Measurements from ENCODE around the gene EML6.
"Not testable (repeated sequence)": the region's sequence is repeated elsewhere in the genome, so short reads cannot be mapped to it uniquely, and the experiment has no call there.

Gene EML6

DNA sequence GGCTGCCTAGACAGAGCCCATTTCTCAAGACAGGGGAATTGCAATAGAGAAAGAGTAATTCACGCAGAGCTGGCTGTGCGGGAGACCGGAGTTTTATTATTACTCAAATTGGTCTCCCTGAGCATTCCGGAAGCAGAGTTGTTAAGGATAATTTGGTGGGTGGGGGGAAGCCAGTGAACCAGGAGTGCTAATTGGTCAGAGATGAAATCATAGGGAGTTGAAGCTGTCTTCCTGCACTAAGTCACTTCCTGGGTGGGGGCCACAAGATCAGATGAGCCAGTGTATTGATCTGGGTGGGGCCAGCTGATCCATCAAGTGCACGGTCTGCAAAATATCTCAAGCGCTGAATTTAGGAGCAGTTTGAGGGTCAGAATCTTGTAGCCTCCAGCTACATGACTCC is 242.0 kb downstream of the EML6 start:
- DNase-seq (ENCODE audit: low read depth): no peak

DNA sequence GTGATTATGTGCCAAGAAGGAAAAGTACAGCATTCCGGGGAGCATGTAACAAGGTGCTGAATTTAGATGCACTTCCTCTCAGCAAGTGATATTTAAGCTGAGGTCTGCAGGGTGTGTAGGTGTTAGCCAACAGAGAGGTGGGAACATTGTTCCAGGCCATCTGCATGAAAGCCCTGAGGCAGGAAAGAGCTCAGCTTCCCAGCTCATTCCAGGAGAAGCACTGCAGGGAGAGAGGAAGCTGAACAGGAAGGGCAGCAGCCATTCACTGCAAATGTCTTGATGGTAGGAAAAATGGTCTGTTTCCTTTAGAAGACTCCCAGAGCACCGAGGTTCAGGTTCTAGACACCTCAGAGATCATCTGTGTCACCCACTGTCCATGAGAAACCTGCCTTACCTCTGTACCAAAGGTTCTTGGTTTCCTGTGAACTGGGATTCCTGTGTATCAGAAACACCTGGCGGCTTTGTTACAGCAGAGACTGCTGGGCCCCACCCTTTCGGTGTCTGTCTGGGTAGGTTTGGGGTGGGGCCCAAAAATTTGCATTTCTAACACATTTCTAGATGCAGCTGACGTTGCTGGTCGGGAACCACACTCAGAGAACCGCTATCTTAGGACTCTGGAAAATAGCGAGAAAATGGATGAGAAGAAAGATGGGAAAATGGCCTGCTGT is 242.8 kb downstream of the EML6 start:
- DNase-seq (ENCODE audit: low read depth): no peak

DNA sequence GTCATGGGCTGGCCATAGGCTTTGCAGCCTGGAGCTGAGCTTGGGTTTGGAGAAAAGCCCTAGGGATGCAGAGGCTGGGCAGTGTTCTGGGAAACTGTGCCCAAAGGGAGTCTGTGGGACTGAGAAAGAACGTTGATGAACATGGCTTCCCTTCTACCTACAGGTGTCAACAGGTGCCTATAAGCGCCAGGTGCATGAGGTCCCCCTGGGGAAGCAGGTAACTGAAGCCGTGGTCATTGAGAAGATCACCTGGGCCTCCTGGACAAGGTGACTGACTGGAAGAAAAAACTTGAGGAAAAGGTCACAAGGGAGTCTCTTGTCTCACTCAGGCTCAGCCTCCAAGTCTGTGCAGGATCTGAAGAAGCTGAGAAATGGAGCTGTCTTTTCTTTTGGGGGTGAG is 243.4 kb downstream of the EML6 start:
- no peak for DNase-seq (ENCODE audit: low read depth)

DNA sequence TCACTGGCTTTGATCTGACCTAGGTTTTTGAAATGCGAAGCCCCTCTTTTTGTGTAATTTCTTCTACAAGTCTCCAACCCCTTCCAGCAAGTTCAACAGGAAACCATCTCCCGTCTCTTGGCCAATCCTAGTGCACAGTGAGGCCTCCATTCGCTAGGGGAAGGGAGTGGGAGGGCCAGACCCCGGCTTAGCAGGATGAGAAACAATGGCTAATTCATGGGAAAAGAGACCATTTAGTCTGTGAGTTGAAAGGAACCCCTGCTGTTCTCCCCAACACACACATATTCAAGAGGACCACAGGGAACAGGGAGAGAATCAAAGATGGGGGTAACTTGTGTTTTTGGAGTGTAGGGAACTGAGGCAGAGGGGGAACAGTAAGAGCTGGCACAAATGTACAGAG is 243.8 kb downstream of the EML6 start:
- no peak for DNase-seq (ENCODE audit: low read depth)

DNA sequence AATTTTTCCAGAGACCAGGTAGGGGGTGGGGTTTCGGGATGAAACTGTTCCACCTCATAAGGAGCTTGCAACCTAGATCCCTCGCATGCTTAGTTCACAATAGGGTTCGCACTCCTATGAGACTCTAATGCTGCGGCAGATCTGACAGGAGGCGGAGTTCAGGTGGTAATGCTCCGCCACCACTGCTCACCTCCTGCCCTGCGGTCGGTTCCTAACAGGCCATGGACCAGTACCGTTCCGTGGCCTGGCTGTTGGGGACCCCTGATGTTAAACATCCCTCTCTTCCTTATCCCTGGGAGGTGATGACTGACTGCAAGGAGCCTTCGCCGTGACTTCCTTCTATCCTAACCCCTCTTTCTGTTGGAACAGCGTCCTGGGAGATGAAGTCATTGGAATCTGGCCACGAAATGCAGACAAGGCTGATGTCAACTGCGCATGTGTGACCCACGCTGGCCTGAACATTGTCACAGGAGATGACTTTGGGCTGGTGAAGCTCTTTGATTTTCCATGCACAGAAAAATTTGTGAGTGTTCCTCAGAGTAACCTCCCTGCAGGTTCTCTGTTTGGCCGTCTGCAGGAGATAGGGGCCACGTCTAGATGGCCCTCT is 244.4 kb downstream of the EML6 start:
- no peak for DNase-seq (ENCODE audit: low read depth)

DNA sequence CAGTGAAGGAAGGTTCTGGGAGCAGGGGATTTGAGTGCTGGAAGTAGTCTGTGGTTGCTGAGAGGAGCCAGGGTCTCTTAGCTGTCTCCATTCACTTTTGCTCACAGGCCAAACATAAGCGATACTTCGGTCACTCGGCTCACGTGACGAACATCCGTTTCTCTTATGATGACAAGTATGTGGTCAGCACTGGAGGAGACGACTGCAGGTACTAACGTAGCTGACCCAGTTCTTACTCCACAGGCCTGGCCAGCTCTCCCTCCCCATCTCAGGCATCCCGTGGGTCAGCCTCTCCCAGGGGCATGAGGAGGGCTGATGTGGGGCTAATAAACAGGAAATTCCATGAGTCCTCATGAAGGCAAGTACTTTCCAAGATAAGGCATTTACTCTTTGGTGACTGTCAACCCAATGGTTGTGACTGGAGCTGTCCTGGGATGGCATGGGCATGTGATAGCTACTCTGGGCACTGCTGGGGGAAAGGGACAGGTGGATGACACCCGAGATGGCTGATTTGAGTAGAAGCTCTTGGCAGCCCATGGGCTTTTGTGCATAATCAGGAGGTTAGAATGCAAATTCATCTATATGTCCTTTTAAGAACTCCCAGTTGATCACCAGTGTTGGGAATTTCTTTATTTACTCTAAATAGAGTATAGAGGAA is 245.2 kb downstream of the EML6 start:
- DNase-seq (ENCODE audit: low read depth): no peak

DNA sequence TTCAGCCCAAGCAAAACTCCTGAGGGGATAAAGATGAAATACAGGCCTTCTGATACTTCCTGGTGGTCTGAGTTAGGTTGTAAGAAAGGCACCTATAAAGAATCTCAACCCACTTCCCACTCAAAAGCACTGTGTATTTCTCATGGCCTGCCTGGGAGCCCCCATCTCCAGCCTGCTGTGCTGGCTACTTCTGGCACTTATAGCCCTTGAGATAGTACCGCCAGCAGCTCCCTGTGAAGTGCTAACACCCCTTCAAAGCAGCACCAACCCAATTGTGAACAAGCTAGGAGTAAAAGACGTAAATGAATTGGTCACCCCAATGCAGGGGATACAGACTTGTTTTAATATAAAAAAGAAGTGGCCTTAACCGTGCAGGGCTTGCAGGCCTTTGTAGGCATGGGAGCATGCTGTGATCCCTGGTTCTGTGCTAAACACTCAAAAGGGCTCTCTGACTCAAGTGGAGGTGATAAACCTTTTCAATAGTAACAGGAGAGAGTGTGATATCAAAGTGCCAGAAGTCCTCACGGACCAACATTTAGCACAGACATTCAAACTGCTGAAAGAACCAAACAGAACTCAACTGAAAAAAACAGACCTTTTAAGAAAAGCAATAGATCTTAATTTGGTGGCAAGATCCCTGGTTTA is 246.0 kb downstream of the EML6 start:
- DNase-seq (ENCODE audit: low read depth): no peak

DNA sequence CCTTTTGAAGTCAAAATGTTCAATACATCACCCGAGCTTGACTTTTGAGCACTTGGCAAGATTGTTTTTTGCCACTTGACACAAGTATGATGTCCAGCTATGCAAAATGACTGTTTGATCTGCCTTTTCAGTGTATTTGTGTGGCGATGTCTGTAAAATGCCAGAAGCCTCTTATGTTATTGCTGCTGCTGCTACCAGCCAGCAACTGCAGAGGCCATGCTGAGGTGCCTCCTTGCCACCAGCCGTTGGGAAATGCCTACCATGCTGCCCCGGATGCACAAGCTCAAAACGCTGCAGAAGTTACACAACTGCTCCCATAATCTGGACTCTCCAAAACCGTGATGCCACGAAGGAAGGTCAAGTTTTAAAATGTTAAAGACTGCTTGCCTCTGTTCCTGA is 246.5 kb downstream of the EML6 start:
- DNase-seq (ENCODE audit: low read depth): no peak

DNA sequence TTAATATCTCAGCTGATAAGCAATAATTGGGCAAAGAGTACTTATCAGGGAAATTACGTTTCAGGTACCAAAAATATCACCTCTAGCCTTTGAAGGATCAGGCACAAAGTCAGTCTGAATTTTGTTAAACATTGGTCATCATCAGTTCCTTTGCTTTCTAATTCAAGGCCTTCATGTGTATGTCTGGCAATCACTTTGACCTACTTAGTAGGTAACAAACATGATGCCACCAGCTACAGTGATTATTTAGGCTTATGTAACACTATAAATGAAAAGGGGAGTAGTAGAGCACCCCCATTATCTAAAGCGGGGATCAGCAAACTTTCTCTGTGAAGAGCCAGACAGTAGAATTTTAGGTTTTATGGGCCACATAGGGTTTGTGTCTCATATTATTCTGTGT is 251.7 kb downstream of the EML6 start:
- no peak for DNase-seq (ENCODE audit: low read depth)

DNA sequence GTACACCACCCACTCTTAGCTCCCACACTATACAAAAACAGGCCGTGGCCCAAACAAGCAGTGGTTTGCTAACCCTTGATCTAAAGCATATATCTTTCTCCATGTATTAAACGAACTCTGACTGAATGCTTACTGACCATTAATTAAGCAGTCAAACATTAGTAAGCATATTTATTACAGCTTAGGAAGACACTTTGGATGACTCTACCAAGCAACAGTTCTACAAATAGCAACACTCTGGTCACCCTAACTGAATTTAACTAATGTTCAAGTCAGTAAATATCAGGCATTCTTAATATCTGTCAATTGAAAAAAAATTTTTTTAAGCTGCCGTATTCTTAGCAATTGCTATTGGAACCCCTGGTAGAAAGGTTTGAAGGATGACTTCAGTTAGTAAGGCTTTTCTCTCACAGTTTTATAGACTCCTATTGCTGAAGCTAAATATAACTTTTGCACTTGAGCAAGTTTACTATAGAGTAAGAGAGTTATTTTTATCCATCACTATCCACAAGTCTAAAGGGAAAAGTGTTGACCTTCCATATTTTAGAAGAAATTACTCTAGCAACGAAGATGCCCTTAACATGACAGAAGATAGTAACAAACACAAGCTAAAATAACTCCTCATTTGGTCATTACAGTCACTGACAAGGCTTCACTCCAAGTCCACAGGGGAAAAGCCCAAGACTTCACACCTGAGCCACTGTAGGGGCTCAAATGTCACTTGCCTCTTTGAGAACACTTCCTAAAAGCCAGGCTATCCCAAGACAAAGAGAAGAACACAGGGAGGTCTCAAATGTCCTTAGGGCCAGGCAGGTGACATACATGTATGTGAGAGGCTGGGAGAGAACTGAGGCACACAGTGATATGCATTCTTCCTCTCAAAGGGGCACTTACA is 252.4 kb downstream of the EML6 start:
- DNase-seq (ENCODE audit: low read depth): no peak

DNA sequence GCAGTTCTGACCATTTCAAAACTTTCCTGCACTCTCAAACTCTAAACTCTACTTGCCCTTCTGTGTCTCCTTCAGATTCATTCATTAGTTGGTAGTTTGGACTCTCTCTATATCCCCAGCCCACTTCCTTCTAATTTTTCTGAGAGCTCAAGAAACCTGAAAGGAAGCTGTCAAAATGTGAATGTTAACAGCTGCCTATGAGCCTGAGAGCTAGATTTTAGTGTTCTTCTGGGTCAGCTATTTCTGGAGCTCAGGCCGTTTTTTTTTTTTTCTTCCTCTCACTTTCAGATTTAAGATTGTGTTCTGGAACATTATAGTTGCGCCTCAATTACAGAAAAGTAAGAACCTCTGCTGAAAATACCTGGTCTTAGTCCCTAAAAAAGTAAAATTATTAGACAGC is 253.7 kb downstream of the EML6 start:
- DNase-seq (ENCODE audit: low read depth): no peak

DNA sequence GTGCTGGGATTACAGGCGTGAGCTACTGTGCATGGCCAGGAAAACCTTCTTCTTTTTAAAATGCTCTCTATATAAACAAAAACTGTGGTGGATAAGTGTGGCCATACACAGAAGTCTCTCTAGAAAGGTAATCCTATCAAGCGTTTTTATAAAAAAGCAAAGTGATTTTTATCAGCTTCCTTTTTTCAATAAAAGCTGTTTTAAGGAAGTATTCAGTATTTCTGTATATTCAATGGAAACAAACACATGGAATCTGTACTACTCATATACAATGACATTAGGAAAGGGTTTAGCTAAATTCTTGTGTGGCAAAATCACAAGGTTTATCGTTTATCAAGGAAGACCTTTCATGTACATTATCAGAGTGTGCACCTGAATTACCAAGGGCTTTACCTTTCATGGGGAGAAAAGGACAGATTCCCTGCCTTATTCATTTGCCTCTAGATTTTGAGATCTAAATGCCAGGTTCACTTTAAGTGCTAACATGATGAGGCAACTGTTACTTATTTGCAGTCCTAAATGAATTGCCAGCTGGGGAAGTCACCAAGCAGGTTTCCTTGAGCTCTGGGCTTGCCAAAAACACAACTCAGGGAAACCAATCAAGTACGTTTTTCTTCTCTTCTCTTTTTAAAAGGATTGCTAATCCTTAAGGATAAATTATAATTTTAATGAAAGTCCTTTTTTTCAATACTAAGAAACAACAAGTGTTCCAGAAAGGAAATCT is 256.0 kb downstream of the EML6 start:
- DNase-seq (ENCODE audit: low read depth): no peak

DNA sequence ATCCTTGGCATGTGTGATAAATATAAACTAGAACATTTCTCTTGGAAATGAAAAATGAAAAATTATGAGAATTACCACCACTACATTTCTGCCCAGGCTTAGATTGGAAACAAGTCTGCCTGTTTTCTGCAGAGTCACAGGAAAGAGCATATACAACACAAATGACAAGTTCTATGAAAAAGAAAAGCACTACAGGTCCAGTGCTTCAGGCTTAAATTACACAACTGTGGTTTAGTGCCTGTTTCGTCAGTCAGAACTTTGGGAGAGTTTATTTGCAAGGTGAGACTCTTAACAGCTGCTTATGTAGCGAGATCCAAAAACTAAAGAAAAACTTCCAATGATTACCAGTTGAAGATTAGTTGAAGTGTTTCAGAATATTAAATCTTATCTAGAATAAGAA is 257.9 kb downstream of the EML6 start:
- DNase-seq (ENCODE audit: low read depth): no peak

DNA sequence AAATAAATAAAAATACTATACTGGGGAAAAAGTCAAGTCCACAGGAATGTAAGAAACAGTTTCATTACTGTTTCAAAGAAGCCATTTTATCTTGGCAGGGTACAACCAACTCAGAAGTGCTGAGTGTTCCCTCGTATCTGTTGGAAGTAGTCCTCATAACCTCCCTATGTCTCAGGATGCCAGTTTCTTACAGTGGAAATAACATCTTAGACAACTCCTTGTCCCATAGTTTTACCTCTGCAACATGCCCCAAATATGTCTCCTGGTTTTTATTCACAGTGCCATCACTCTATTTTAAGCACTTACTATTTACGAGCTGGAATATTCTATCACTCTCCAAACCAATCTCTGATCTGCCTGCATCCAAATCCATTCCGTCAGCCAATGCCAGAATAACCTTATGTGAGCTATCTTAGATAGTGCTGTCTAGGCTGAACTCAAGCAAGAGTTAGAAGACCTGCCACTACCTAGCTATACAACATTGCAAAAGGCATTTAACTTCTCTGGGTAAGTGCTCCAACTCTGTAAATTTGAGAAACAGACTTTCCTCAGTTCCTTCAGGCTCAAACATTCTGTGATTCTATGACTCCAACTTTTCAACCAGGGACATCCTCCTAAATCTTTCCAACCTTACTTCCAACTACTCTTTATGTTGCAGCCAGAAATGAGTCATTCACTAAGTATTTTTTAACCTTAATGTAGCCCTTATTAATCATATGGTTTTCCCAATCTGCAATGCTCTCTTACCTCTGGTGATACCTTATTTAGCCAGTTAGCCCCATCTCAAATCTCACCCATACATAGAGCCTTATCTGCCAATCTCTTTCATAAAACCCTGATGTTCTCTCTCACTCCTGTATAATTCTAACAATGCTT is 260.1 kb downstream of the EML6 start:
- DNase-seq (ENCODE audit: low read depth): no peak

DNA sequence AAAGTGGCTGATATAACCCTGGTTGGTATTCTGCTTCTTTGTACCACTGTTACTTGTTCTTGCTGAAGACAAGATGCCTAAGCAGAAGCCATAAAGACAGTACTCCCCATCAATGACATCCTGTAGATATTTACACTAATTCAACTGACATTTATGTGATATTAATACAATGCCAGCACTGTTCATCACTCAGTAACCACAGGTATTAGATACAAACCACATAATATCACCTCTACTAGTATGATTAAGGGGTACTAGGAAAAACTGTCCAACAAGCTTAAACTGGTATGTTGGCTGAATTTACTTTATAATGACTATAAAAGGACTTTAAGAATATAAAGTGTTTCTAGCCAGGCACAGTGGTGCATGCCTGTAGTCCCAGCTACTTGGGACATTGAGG is 261.0 kb downstream of the EML6 start:
- no peak for DNase-seq (ENCODE audit: low read depth)

DNA sequence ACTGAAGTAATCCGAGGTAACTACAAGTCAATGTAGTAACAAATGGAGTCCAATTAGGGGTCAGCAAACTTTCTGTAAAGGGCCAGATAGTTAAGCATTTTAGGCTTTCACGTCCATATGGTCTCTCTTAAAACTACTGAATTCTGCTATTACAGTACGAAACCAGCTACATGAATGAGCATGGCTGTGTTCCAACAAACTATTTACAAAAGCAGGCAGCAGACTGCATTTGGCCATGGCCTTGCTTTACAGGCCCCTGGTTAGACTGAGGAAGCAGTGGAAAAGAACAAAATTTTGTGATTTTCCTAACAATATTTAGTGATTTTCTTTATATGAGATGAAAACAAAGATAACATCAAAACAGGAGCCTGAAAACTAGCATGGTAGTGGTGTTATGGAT is 262.8 kb downstream of the EML6 start:
- DNase-seq (ENCODE audit: low read depth): no peak

DNA sequence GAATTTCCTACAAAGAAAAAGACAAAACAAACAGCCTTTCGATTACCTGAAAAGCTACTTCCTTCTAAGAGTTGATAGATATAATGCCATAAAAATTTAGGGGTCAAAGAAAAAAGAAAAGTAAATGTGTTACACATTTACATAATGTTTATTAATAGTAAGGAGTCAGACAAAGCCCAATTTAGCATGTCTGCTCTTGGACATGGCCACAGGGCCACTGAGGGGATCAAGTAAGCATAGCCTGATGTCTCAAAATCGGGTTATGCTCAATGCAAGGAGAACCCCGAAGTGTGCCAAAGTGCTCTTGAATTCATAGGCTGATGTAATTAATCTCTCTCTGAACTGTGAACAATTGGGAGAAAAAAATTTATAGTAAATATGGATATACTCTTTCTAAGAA is 265.1 kb downstream of the EML6 start:
- DNase-seq (ENCODE audit: low read depth): no peak

DNA sequence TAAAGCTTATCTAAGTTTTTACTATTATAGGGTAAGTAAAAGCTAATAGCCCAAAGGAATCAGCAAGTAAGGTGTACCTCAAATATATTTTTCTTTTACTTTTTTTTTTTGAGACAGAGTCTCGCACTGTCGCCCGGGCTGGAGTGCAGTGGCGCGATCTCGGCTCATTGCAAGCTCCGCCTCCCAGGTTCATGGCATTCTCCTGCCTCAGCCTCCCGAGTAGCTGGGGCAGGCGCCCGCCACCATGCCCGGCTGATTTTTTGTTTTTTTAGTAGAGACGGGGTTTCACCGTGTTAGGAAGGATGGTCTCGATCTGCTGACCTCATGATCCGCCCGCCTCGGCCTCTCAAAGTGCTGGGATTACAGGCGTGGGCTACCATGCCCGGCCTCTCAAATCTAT is 267.2 kb downstream of the EML6 start:
- not testable (repeated sequence) for DNase-seq (ENCODE audit: low read depth)

DNA sequence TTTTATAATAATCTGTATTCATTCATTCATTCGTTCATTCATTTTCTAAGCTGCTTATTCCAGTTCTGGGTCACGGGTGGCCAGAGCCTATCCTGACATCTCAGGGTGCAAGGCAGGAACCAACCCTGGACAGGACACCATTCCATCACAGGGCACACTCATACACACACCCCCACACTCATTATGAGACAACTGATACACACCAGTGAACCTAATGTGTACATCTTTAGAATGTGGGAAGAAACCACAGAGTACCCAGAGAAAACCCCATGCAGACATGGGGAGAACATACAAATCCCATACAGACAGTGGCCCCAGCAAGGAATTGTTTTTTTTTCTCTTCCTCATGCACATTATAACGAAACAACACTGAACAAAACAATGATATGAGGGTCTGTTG is 272.1 kb downstream of the EML6 start:
- DNase-seq (ENCODE audit: low read depth): no peak

DNA sequence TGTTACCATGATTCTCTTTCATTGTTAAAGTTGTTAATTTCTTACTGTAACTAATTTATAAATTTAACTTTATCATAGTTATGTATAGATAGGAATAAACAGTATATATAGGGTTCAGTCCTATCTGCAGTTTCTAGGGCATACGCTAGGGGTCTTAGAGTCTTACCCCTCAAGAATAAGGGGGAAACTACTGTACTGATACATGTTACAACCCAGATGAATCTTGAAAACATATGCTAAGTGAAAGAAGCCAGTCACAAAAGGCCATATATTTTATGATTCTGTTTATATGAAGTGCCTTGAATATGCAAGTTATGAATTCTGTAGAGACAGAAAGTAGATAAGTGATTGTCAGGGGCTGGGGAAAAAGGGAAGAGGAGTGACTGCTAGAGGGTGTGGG is 274.4 kb downstream of the EML6 start:
- DNase-seq (ENCODE audit: low read depth): no peak

DNA sequence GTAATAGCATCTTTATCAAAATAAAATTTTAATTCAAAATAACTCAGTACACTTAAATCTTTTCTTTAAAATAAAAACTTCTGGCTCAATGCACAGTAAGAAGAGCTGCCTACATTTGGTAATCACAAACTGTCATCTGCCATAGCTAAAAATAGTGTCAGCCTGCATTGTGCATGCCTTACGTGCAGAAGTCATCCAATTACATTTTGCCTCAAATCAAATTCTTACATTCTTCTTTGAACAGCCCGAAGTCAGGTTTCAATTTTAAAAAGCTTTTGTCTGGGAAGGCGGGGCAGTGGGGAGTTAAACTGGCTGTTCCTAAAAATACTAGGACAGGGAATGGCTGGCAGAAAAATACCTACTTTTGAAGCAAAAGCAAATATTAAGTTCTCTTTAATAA is 275.7 kb downstream of the EML6 start:
- DNase-seq (ENCODE audit: low read depth): no peak

Data from activated gamma-delta T cell treated with anti-CD3 and anti-CD28 coated beads, Interleukin-2, amount 50 U/mL, for 16 hours (primary cell).